Left ventricle myocardium inferior (tissue), 1 donor: ENCODE results near the gene TOX2. TPM values are rescaled to one million over a fixed set of nuclear protein-coding genes. Genes with fewer than 3 reads are reported as not detected.

ENCODE experiments used
- DNase-seq: peaks from one replicate; pipeline ENCODE4 v3.0.0-alpha.2; 2020
- H3K27ac ChIP-seq: fragments of 200-600 bp; replicated peaks from 2 replicates; pipeline ENCODE4 v1.8.0; 2021
- H3K27me3 ChIP-seq: fragments of 200-600 bp; 2 replicates; pipeline ENCODE4 v1.8.0; 2021; ENCODE audit warnings: low read depth
- H3K36me3 ChIP-seq: fragments of 200-600 bp; 2 replicates; pipeline ENCODE4 v1.8.0; 2021
- H3K4me1 ChIP-seq: fragments of 200-600 bp; 2 replicates; pipeline ENCODE4 v1.8.0; 2021
- H3K4me3 ChIP-seq: fragments of 200-600 bp; 2 replicates; pipeline ENCODE4 v1.8.0; 2021; ENCODE audit warnings: mild to moderate bottlenecking, moderate library complexity
- H3K9me3 ChIP-seq: fragments of 200-600 bp; replicated peaks from 2 replicates; pipeline ENCODE4 v1.8.0; 2021
- CTCF ChIP-seq: fragments of 200-600 bp; IDR thresholded peaks from 2 replicates; pipeline ENCODE4 v1.8.0; 2021; ENCODE audit warnings: antibody characterized with exemption, mild to moderate bottlenecking, borderline replicate concordance
- intact Hi-C: fragments of 100-400 bp; cut with micrococcal nuclease; formaldehyde crosslinking; loops from one replicate; pipeline ENCODE4 v1.11.0; 2022
- total RNA-seq: library from RNA; stranded (reverse); fragmentation: NEBNext Ultra II Directional; extraction: Animal tissue kit (Norgen Biotek cat#: 25700); gene quantifications from one replicate; pipeline ENCODE4 v1.2.1, GENCODE V29; 2021
- donor health status: DM: no; HTN: yes; CAD: no; lungs with severe emphysema.

The TOX2 gene
- total RNA-seq, 1 donor from 2014 or later, result 0.30 TPM

DNA sequence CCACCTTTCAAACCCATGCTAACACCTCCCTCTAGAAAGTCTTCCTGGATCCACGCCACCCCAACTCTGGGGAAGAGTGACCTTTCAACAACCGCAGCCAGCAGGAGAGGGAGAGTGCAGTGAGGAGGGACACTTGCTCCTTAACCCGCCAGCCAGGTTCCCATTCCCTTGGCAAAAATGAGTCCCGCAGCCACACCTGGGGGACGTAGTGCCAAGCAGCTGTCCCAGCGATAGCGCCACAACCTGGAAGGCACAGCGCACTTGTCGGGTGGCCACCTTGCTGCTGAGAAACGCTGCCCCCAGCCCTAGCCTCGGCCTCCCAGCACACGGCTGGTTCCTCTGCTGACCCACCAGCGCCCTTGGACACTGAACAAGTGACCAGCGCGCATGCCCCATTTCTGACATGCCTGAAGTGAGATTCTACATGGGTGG, 153.0 kb downstream of the TOX2 start:
- Histone ChIP-seq H3K27me3 (no peaks in the 10 kb centered on the region), H3K36me3 (no peaks in the 10 kb centered on the region), H3K4me3 (no peak overlapping the region), H3K27ac (no peak overlapping the region), H3K4me1 (no peaks in the 10 kb centered on the region), H3K9me3 (no peaks in the 10 kb centered on the region)
- no peak for TF ChIP-seq CTCF
- DNase-seq, result no peak
- intact Hi-C loops, result no loop called here

- no peaks in the 10 kb centered on the region for H3K27me3 ChIP-seq
- H3K4me1 ChIP-seq, result no peaks in the 10 kb centered on the region
- no peak overlapping the region for H3K4me3 ChIP-seq
- no peaks in the 10 kb centered on the region for H3K36me3 ChIP-seq
- H3K27ac ChIP-seq, result no peak overlapping the region
- H3K9me3 ChIP-seq, result no peaks in the 10 kb centered on the region
- intact Hi-C loops, result no loop called here
- no peak for TF ChIP-seq CTCF
- DNase-seq, result no peak
Observed at GRCh38 chr20:44068316-44069201, 153.9 kb downstream of the TOX2 start.

- no peak for TF ChIP-seq CTCF
- intact Hi-C loops, result no loop called here
Observed at GRCh38 chr20:44069203-44070011, 154.8 kb downstream of the TOX2 start.

GRCh38 chr20:44070139-44070900, 155.7 kb downstream of the TOX2 start:
- peaks cover 13% of the 10 kb centered on the region for H3K4me1 ChIP-seq
- no peak overlapping the region for H3K27ac ChIP-seq
- TF ChIP-seq CTCF, result no peak
- H3K27me3 ChIP-seq, result no peaks in the 10 kb centered on the region
- no peak overlapping the region for H3K4me3 ChIP-seq
- H3K9me3 ChIP-seq, result no peaks in the 10 kb centered on the region
- intact Hi-C loops, result no loop called here
- no peak for DNase-seq
- no peaks in the 10 kb centered on the region for H3K36me3 ChIP-seq

More at GRCh38 chr20:44069203-44070011, 154.8 kb downstream of the TOX2 start:
- Histone ChIP-seq H3K4me1 (peaks cover 8% of the 10 kb centered on the region), H3K27ac (no peak overlapping the region), H3K36me3 (no peaks in the 10 kb centered on the region), H3K4me3 (no peak overlapping the region), H3K9me3 (no peaks in the 10 kb centered on the region), H3K27me3 (no peaks in the 10 kb centered on the region)
- DNase-seq, result no peak

- no peaks in the 10 kb centered on the region for H3K9me3 ChIP-seq
- H3K27me3 ChIP-seq, result no peaks in the 10 kb centered on the region
- H3K36me3 ChIP-seq, result no peaks in the 10 kb centered on the region
- intact Hi-C loops, result no loop called here
- no peak overlapping the region for H3K27ac ChIP-seq
- no peak for DNase-seq
- peaks cover 13% of the 10 kb centered on the region for H3K4me1 ChIP-seq
- no peak for TF ChIP-seq CTCF
- no peak overlapping the region for H3K4me3 ChIP-seq
Observed at GRCh38 chr20:44071057-44071456, 156.4 kb downstream of the TOX2 start.
